Measurements from ENCODE around the gene FXYD3.

DNA sequence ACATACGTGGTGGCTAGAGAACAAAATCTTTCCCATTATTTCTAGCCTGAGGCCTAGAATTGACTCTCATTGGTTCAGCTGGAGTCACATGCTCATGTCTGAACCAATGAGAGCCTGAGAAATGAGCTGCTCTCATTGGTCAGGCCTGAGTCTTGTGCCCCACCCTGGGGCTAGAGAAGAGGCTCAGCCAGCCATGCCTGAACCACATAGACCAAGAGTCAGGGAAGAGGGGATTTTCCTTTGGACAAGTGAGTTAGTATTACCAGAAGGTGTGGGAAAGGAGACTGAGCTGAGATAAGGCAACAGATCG is 45.8 kb downstream of the FXYD3 start:
- TF ChIP-seq, protein P1, sequence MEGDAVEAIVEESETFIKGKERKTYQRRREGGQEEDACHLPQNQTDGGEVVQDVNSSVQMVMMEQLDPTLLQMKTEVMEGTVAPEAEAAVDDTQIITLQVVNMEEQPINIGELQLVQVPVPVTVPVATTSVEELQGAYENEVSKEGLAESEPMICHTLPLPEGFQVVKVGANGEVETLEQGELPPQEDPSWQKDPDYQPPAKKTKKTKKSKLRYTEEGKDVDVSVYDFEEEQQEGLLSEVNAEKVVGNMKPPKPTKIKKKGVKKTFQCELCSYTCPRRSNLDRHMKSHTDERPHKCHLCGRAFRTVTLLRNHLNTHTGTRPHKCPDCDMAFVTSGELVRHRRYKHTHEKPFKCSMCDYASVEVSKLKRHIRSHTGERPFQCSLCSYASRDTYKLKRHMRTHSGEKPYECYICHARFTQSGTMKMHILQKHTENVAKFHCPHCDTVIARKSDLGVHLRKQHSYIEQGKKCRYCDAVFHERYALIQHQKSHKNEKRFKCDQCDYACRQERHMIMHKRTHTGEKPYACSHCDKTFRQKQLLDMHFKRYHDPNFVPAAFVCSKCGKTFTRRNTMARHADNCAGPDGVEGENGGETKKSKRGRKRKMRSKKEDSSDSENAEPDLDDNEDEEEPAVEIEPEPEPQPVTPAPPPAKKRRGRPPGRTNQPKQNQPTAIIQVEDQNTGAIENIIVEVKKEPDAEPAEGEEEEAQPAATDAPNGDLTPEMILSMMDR (IDR thresholded peaks at IDR 0.05 in 4 of 5, conservative IDR thresholded peaks at IDR 0.05 in 1 of 5), result no peak
- no peak for TF ChIP-seq POLR2A (IDR thresholded peaks at IDR 0.05)

All from gastrocnemius medialis (tissue), 4 donors.